Inflammatory macrophage treated with lipopolysaccharide for 1 hour (primary cell): ENCODE data around the gene FAAP100.

ENCODE experiments used
- DNase-seq, 2 donors: peaks; one replicate each; pipeline ENCODE4 v3.0.0-alpha.2; 2020 to 2022

Gene FAAP100

GRCh38 chr17:81509972-81510784, 42.0 kb downstream of the FAAP100 start:
- DNase-seq = peak; percentile 14 to 33

GRCh38 chr17:81509207-81509971, 42.8 kb downstream of the FAAP100 start:
- peak; percentile 43 to 72 for DNase-seq

DNA sequence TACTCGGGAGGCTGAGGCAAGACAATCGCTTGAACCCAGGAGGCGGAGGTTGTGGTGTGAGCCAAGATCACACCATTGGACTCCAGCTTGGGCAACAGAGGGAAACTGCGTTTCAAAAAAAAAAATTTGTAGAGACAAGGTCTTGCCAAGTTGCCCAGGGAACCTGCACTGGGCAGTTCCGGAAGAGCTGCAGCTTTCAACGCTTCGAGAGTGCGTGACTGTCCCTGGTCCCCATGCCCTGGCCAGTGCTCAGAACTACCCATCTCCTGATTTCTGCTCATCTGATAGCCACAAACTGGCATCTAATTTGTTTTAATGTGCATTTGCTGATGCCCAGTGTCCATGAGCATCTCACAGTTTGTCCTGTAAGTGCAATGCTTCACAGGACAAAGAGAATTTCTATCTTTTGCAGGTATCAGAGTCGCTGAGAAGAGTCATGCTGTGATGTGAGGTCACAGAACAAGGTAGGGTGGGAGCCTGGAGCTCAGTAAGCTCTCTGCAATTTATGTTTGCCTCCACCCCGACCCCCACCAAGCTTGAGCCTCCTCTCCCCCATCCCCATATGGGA, 43.4 kb downstream of the FAAP100 start:
- DNase-seq = no peak

DNA sequence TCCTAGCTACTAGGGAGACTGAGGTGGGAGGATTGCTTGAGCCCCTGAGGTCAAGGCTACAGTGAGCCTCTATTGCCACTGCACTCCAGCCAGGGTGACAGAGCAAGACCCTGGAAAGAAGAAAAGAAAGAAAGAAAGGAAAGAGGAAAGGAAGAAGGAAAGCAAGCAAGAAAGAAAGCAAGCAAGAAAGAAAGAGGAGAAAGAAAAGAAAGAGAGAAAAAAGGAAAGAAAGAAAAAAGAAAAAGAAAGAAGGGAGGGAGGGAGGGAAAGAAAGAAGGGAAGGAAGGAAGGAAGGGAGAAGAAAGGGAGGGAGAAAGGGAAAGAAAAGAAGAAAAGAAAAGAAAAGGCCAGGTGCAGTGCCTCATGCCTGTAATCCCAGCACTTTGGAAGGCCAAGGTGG, 48.5 kb downstream of the FAAP100 start:
- DNase-seq = no peak

GRCh38 chr17:81502471-81503017, 49.6 kb downstream of the FAAP100 start:
- no peak for DNase-seq

DNA sequence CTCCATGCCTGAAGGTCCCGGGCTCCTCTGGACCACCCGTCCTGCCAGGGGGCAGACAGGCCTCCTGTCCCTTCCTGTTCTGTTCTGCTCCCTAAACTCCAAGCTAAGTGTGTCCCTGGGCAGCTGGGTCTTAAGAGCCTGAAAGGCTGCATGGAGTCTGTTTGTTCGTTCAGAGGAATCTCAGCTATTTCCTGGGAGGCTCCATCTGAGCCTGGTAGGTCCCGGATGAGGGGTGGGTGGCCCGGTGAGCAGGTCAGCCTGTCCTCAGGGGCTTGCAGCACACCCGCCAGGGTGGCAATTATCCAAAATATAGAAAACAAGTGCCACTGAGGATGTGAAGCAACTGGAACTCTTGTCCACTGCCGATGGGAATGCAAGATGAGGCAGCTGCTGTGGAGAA, 52.1 kb downstream of the FAAP100 start:
- no peak for DNase-seq

GRCh38 chr17:81499601-81499970, 52.6 kb downstream of the FAAP100 start:
- no peak for DNase-seq

DNA sequence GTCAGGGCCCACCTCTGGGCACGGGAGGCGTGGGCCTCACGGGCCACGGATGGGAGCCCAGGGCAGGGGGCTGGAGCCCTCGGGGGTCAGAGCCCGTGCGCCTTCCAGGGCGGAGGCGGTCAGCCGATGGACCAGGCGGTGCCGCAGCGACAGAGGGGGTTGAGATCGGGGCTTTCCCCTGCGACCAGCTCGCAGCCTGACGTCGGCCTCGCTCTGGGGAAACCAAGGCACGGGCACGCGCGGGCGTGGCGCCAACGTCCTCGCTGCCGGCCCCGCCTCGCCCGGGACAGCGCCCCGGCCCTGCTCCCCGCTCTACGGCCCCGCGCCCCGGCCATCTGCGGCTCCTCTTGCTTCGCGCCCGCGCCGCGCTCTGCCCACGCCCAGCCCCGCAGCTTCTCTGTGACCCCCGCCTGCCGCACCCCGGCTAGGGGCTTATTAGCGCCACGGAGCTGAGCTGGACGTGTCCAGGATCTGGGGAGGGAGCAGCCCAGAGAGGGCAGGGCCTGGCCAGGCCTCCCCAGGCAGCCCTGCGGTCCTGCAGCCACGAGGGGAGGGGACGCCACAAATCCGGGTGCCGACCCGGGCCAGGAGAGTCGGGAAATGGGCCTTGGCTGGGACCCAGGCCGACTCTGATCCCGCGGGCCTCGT, 53.1 kb downstream of the FAAP100 start:
- DNase-seq = no peak

- DNase-seq = no peak
These were observed 57.4 kb downstream of the FAAP100 start for GRCh38 chr17:81494626-81495377.

- no peak for DNase-seq
These were observed 58.7 kb downstream of the FAAP100 start for GRCh38 chr17:81493198-81494038.

DNA sequence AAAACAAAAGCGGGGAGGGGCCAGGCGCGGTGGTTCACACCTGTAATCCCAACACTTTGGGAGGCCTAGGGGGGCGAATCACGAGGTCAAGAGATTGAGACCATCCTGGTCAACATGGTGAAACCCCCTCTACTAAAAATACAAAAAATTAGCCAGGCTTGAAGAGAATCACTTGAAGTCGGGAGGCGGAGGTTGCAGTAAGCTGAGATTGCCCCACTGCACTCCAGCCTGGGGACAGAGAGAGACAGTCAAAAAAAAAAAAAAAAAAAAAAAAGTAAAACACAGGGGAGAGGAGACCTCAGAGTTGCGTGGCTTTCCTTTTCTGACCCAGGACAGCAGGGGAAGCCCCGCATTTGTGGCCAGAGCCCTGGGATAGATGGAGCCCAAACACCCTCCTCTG, 59.4 kb downstream of the FAAP100 start:
- DNase-seq = no peak

GRCh38 chr17:81492202-81492601, 60.0 kb downstream of the FAAP100 start:
- DNase-seq = no peak

DNA sequence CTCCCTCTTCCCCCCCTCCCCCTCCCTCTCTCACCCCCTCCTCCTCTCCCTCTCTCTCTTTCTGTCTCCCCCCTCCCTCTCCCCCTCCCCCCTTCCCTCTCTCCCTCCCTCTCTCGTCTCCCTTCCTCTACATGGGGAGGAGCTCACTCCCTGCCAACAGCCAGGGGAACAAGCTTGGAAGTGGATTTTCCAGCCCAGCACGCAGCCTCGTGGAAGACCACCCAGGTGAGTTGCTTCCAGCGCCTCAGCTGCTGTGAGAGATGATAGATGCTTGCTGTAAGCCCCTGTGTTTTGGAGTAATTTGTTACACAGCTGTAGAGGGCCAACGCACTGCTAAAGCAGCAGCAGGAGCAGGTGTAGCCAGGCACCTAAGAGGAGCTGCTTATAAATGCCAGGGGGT, 60.4 kb downstream of the FAAP100 start:
- no peak for DNase-seq

DNA sequence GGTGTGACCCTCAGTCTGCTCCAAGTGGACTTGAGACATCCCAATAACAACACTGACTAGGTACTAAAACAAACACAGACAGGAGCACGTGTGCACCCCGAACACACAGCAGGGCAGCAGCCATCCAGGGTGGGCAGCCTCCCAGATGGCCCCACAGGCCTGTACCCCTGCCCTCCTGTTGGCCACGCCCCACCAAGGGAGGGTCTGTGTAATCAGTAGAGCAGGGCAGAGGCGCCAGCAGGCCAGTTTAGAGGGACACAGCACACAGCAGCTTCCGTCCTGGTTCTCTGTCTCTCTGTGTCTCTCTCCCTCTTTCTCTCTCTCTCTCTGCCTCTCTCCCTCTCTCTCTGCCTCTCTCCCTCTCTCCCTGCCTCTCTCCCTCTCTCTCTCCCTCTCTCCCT, 61.0 kb downstream of the FAAP100 start:
- DNase-seq = no peak

GRCh38 chr17:81489998-81490992, 61.9 kb downstream of the FAAP100 start:
- DNase-seq = no peak
